ENCODE data around the gene NME8.

NME8 gene

GRCh38 chr7:37943905-37944736 lies 95.7 kb downstream of the NME8 start:
- peak; percentile 4 to 64 for DNase-seq

- DNase-seq, result no peak
Observed at GRCh38 chr7:37944737-37945054, 96.3 kb downstream of the NME8 start.

GRCh38 chr7:37945336-37945735 lies 96.9 kb downstream of the NME8 start:
- no peak for DNase-seq

- no peak for DNase-seq
Observed at GRCh38 chr7:37947138-37947940, 98.9 kb downstream of the NME8 start.

GRCh38 chr7:37947941-37948210 lies 99.5 kb downstream of the NME8 start:
- no peak for DNase-seq
